DND-41 (cell line): ENCODE measurements around the gene PHLPP1.

ENCODE experiments used
- EZH2 ChIP-seq: IDR thresholded peaks from 3 replicates; pipeline ENCODE4 v1.6.1; 2012; ENCODE audit warnings: borderline replicate concordance, low read depth, mild to moderate bottlenecking, moderate library complexity, low read length, inconsistent platforms; ENCODE audit not compliant: severe bottlenecking
- TF ChIP-seq, protein P1 (sequence below): IDR thresholded peaks from 2 replicates; pipeline ENCODE4 v1.5.1; 2012; ENCODE audit warnings: borderline replicate concordance, low read length, moderate library complexity, mild to moderate bottlenecking; ENCODE audit not compliant: poor library complexity, severe bottlenecking; ENCODE audit errors: extremely low read depth

DNA sequence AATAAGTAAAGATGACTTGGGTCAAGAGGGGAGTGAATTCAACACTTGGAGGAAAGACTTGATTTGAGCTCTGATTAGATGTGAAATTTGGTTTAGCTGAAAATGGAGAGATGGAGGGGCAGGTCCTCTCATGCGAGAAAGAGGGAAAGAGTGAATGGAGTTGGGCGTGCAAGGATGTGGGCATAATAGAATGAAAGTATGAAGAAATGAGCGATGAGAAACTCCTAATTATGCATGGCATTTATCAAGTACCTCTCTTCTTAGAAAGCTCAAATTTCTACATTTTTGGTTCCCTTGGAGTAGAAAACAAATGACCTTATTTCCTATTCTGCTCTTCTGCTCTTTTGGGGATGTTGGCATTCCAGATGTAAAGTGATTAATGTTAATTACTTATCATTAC lies 161.5 kb downstream of the PHLPP1 start:
- TF ChIP-seq, protein P1, sequence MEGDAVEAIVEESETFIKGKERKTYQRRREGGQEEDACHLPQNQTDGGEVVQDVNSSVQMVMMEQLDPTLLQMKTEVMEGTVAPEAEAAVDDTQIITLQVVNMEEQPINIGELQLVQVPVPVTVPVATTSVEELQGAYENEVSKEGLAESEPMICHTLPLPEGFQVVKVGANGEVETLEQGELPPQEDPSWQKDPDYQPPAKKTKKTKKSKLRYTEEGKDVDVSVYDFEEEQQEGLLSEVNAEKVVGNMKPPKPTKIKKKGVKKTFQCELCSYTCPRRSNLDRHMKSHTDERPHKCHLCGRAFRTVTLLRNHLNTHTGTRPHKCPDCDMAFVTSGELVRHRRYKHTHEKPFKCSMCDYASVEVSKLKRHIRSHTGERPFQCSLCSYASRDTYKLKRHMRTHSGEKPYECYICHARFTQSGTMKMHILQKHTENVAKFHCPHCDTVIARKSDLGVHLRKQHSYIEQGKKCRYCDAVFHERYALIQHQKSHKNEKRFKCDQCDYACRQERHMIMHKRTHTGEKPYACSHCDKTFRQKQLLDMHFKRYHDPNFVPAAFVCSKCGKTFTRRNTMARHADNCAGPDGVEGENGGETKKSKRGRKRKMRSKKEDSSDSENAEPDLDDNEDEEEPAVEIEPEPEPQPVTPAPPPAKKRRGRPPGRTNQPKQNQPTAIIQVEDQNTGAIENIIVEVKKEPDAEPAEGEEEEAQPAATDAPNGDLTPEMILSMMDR = no peak
- no peak for TF ChIP-seq EZH2
